ENCODE results near the gene RIIAD1. TPM values are rescaled to one million over a fixed set of nuclear protein-coding genes. Genes with fewer than 3 reads are reported as not detected.

Gene RIIAD1
- total and polyA plus RNA-seq, 8 donors: 0.56 to 7.5 (median 0.68) TPM; not detected in 2

DNA sequence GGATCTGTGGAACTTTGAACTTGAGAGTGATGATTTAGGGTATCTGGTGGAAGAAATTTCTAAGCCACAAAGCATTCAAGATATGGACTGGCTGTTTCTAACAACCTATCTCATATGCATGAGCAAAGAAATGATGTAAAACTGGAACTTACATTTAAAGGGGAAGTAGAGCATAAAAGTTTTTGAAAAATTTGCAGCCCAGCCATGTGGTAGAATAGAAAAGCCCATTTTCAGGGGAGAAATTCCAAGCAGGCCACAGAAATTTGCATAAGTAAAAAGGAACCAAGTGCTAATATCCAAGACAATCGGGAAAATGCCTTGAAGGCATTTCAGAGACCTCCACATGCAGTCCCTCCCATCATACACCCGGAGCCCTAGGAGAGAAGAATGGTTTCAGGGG, 15.7 kb downstream of the RIIAD1 start:
- TF ChIP-seq CTCF (IDR thresholded peaks at IDR 0.05): no peak
- intact Hi-C loops (cut with DNase I): loop anchor here in 1 of 3 donors (10.0 kb wide), 1 partner anchor 142 kb away; no protein-coding TSS in a partner anchor
- no peak overlapping the region for H3K27ac ChIP-seq
- H3K4me3 ChIP-seq: no peak overlapping the region
- ATAC-seq: no peak
- peaks cover 0 to 4% (median 0%) of the 10 kb centered on the region in 3 donors for H3K4me1 ChIP-seq
- DNase-seq: no peak
- H3K27me3 ChIP-seq: no peaks in the 10 kb centered on the region
- 72 to 84% methylated on average over 2 of the region's 2 CpGs for WGBS, 2 donors
- no peak for FAIRE-seq
- H3K9me3 ChIP-seq: no peaks in the 10 kb centered on the region
- no peaks in the 10 kb centered on the region for H3K36me3 ChIP-seq

GRCh38 chr1:151737479-151737878, 16.2 kb downstream of the RIIAD1 start:
- FAIRE-seq: no peak
- no peak for DNase-seq
- no peak for ATAC-seq
- H3K4me1 ChIP-seq: peaks cover 0 to 4% (median 0%) of the 10 kb centered on the region in 3 donors
- no peak overlapping the region for H3K27ac ChIP-seq
- H3K4me3 ChIP-seq: no peak overlapping the region
- no peaks in the 10 kb centered on the region for H3K9me3 ChIP-seq
- no peaks in the 10 kb centered on the region for H3K27me3 ChIP-seq
- TF ChIP-seq CTCF (IDR thresholded peaks at IDR 0.05): no peak
- no peaks in the 10 kb centered on the region for H3K36me3 ChIP-seq
- intact Hi-C loops (cut with DNase I): loop anchor here in 1 of 3 donors (10.0 kb wide), 1 partner anchor 143 kb away; no protein-coding TSS in a partner anchor

DNA sequence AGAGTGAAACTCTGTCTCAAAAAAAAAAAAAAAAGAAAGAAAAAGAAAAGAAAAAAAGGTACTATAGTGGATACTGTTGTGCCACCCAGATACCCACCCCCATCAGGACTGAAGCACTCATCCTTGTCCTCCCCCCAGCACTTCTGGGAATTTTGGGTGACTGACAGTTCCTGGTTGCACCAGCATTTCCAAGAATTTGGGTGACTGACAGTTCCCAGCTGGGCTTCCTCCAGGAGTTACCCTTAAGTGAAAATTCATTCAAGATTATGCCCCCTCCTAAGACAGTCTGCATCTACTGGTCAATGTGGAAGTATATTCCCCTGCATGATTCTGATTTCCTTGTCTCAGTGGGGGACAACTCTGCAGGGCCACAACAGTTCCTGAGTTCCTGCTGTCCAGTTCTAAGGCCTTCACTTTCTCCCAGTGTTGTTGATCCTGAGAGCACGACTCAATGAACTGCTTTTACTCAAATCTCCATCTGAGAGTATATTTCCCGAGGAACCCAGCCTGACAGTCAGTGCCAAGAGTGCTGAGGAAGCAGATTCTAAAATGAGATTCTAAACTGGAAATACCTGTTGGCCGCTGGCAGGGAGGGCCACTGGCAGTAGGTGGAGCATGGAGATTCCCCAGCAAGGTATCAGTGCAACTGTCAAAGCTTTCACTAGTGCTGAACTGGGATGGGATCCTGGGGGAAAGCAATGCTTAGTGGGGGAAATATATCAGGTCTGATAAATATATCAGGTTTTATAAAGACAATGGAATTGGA, 18.5 kb downstream of the RIIAD1 start:
- Histone ChIP-seq H3K27ac (peak overlapping the region in 1 of 4 donors; percentile 35), H3K36me3 (no peaks in the 10 kb centered on the region), H3K9me3 (no peaks in the 10 kb centered on the region), H3K4me1 (peaks cover 0 to 4% (median 0%) of the 10 kb centered on the region in 3 donors), H3K27me3 (no peaks in the 10 kb centered on the region), H3K4me3 (no peak overlapping the region)
- ATAC-seq (peak in 3 of 4 donors; percentile 59 to 83 (median 81)), DNase-seq (peak in 2 of 6 donors; percentile 36 to 38), FAIRE-seq (no peak)
- WGBS, 2 donors: 17 to 24% methylated on average over 3 of the region's 3 CpGs
- no peak for TF ChIP-seq CTCF (IDR thresholded peaks at IDR 0.05)
- intact Hi-C loops (cut with DNase I): loop anchor here in 1 of 3 donors (10.0 kb wide), 1 partner anchor 145 kb away; no protein-coding TSS in a partner anchor

DNA sequence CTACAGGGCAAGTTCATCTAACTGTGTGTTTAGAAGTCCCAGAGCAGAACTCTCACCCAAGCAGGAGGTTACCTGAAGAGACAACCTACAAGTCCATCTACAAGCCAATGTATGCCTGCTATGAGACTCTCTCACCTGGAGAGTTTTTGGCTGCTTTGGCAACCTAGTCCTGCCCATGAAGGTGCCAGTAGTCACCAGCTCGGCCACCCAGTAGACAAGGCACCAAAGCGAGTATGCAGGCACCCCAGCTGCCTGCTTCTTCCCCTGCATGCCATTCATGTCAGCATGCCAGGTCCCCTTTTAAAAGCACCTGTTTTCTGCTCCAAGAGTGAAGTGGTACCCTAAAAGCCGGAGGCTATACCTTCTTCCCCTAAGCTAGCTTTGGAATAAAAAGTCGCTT, 20.2 kb downstream of the RIIAD1 start:
- ATAC-seq (no peak), DNase-seq (no peak), FAIRE-seq (no peak)
- intact Hi-C loops (cut with DNase I): no loop called here
- TF ChIP-seq CTCF (IDR thresholded peaks at IDR 0.05): no peak
- H3K36me3 ChIP-seq: no peaks in the 10 kb centered on the region
- 70 to 87% methylated on average over 4 of the region's 4 CpGs for WGBS, 2 donors
- no peaks in the 10 kb centered on the region for H3K27me3 ChIP-seq
- no peak overlapping the region for H3K27ac ChIP-seq
- peaks cover 0 to 4% (median 0%) of the 10 kb centered on the region in 3 donors for H3K4me1 ChIP-seq
- H3K4me3 ChIP-seq: no peak overlapping the region
- no peaks in the 10 kb centered on the region for H3K9me3 ChIP-seq

- 45 to 57% methylated on average over 1 of the region's 1 CpG for WGBS, 2 donors
- Histone ChIP-seq H3K4me3 (no peak overlapping the region), H3K4me1 (no peaks in the 10 kb centered on the region), H3K27me3 (no peaks in the 10 kb centered on the region), H3K36me3 (peaks cover 0 to 20% (median 10%) of the 10 kb centered on the region in 3 donors), H3K9me3 (no peaks in the 10 kb centered on the region), H3K27ac (no peak overlapping the region)
- intact Hi-C loops (cut with DNase I): no loop called here
- FAIRE-seq: no peak
- DNase-seq: no peak
- no peak for TF ChIP-seq CTCF (IDR thresholded peaks at IDR 0.05)
- ATAC-seq: no peak
Observed at GRCh38 chr1:151756291-151756690, 35.0 kb downstream of the RIIAD1 start.
